ENCODE measurements around the gene MYO15B.

Gene MYO15B

DNA sequence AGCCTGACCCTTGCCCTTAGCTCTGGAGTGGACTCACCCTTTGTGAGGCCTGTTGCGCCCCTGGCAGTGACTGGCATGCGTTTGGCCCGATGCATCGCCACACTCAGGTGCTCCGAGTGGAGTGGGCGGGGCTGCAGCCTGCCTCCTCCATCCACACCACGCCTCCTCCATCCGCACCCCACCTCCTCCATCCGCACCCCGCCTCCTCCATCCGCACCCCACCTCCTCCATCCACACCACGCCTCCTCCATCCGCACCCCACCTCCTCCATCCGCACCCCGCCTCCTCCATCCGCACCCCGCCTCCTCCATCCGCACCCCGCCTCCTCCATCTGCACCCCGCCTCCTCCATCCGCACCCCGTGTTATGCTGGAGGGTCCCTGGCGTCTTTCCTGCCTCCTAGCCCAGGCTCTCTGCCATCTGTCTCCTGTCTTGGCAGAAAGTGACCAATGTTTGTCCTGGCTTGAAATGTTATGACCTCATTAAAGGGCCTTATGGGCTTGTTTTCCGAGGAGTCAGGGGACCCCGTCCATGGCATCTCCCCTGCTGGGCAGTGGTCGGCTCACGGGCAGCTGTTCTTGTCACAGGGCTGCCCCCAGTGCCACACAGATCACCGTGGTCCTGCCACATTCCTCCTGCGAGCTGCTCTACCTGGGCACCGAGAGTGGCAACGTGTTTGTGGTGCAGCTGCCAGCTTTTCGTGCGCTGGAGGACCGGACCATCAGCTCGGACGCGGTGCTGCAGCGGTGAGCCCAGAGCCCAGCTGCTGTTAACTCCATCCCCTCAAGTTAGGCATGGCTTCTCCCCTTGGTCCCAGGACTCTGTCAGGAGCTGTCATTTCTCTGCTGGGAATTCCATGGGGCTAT is 28.7 kb upstream of the MYO15B start:
- DNase-seq = no peak

GRCh38 chr17:75559958-75560533 is 27.6 kb upstream of the MYO15B start:
- no peak for DNase-seq

GRCh38 chr17:75561927-75562603 is 25.5 kb upstream of the MYO15B start:
- DNase-seq = no peak

DNA sequence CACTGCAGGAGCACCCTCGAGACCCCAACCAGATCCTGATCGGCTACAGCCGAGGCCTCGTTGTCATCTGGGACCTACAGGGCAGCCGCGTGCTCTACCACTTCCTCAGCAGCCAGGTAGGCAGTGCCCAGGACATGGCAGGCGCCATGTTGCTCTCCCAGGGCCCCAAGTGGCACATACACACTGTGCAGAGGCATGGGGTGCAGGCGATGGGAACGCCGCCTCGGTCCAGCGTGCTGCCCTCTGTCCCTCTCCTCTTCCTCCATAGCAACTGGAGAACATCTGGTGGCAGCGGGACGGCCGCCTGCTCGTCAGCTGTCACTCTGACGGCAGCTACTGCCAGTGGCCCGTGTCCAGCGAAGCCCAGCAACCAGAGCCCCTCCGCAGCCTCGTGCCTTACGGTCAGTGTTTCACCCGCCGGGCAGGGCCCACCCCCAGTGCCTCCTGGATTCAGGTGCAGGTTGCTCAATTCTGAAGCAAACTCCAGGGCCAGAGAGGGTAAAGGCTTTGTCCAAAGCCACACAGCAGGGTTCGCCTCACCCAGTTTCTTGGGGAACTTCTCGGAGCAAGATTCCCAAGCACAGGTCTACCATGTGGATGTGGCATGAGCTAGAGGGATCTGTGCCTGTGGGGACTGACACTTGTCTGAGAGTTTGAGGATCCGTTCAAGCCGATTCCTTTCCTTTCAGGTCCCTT is 24.4 kb upstream of the MYO15B start:
- DNase-seq = no peak

- DNase-seq = no peak
Measured at GRCh38 chr17:75564195-75564594, 23.4 kb upstream of the MYO15B start.

GRCh38 chr17:75565066-75565465 is 22.5 kb upstream of the MYO15B start:
- DNase-seq = no peak

DNA sequence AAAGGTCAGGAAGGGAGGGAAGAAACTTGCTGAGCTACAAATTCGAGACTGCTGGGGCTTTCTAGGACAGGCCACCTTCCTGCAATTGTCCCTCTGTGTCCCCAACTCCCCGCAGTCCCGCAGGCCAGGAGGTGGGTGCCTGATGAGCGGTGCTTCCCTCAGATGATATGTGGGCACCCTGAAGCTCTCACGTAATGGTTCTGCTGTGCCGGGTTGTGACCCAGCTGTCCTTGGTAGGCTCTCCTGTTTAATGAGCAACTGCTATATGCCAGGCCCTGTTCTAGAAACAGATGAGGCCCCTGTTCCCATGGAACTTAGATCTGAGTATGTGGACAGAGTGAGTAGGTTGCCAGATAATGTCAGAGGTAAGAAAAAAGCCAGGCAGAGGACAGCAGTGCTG is 22.0 kb upstream of the MYO15B start:
- no peak for DNase-seq

DNA sequence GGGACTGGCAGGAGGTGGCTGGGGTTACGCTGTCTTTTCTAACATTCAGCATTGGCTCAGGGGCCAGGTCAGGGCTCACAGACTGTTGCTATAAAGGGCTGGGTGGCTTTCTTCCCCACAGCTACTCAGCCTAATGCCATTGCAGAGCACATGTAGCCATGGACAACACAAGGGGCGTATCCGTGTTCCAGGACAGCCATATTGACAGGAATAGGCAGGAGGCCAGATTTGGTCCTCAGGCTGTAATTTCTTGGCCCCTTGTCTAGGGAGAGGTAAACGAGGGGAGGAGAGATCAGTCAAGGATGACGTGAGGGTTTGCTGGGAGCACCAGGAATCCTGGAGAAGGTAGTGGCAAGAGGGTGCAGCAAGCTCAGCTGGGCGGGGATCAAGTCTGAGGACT is 21.2 kb upstream of the MYO15B start:
- DNase-seq = no peak

DNA sequence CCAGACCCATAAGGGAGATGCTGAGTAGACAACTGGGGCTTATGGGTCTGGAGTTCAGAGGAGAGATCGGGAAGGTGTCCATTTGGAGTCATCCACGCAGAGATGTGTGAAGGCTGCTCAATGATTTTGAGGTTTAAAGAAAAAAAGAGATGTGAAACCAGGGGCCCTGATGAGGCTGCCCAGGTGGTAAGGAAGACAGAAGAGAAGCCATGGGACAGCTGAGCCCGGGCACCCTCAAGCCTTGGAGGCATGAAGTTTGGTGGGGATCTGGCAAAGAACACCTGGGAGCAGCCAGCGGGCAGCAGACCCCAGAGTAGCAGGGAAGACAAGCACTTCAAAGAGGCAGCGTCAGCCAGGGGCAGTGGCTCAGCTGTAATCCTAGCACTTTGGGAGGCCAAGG is 20.8 kb upstream of the MYO15B start:
- DNase-seq = no peak

GRCh38 chr17:75568412-75569255 is 19.0 kb upstream of the MYO15B start:
- no peak for DNase-seq

- no peak for DNase-seq
Measured at GRCh38 chr17:75570034-75570676, 17.4 kb upstream of the MYO15B start.

DNA sequence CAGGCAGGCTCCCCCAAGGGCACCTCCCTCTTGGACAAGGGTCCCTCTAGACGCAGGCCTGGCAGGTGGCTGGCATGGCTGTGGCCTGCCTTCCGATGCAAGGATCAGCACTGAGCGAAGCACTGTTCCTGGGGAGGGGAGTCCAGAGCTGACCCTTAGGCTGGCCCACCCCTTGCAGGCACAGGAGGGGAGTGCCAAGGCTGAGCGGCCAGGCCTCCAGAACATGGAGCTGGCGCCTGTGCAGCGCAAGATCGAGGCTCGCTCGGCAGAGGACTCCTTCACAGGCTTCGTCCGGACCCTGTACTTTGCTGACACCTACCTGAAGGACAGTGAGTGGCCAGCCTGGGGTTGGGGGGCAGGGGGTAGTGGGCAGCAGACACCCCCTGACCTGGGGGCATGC is 16.8 kb upstream of the MYO15B start:
- no peak for DNase-seq

- peak; percentile 94 for DNase-seq
Measured at GRCh38 chr17:75571197-75571884, 16.3 kb upstream of the MYO15B start.

DNA sequence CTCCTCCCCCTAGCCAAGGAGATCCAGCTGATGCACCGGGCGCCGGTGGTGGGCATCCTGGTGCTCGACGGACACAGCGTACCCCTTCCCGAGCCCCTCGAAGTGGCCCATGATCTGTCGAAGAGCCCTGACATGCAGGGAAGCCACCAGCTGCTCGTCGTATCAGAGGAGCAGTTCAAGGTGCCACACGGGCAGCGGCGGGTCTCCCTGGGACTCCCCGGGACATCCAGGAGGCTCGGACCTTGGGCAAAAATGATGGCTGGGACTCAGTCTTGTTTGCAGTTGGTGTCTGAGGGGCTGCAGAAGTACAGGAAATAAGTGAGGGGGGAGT is 15.8 kb upstream of the MYO15B start:
- no peak for DNase-seq

- DNase-seq = no peak
Measured at GRCh38 chr17:75572713-75573539, 14.7 kb upstream of the MYO15B start.

DNA sequence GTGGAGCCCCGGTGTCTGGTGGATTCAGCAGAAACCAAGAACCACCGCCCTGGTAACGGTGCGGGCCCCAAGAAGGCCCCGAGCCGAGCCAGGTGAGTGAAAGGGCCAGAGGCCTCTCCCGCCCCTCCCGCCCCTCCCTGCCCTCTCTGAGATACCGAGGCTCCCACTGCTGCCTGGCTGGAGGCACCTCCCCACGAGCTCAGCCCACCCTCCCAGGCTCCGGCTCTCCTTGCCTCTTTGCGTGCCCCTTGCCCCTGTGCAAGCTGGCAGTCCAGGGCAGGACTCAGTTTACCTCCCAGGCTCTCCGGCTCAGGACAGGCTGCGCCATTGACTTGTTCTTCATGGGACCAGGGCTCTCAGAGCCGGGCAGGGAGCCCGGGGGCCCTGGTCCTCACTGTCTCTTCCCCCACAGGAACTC is 14.1 kb upstream of the MYO15B start:
- no peak for DNase-seq

GRCh38 chr17:75573994-75574393 is 13.6 kb upstream of the MYO15B start:
- DNase-seq = no peak

- no peak for DNase-seq
Measured at GRCh38 chr17:75574404-75575036, 13.1 kb upstream of the MYO15B start.

GRCh38 chr17:75575197-75575596 is 12.4 kb upstream of the MYO15B start:
- no peak for DNase-seq

- DNase-seq = no peak
Measured at GRCh38 chr17:75575728-75576127, 11.9 kb upstream of the MYO15B start.
